Stimulated activated CD8-positive, alpha-beta memory T cell treated with anti-CD3 and anti-CD28 coated beads, Interleukin-15, amount 100 ng/mL, for 24 hours (primary cell): ENCODE results near the gene POM121.
"Not testable (repeated sequence)": the region's sequence is repeated elsewhere in the genome, so short reads cannot be mapped to it uniquely, and the experiment has no call there.

ENCODE experiments used
- DNase-seq: peaks from one replicate; pipeline ENCODE4 v3.0.0-alpha.2; 2020; ENCODE audit warnings: low read depth

POM121 gene

DNA sequence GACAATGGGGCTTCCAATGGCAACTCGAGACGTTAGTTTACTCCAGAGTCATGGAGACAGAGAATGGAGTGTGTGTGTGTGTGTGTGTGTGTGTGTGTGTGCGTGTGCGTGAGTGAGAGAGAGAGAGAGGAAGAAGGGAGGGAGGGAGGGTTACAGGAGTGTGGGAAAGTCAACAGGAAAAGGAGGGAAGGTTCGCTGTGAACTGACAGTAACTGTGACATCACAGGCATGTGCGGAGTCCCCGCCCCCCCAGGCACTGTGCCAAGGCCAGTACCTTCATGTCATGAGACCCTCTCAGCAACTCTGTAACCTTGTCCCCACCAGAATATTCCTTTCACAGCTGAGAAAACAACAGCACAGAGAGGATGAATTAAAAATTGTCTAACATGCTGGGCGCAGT lies 72.6 kb downstream of the POM121 start:
- DNase-seq = not testable (repeated sequence)

DNA sequence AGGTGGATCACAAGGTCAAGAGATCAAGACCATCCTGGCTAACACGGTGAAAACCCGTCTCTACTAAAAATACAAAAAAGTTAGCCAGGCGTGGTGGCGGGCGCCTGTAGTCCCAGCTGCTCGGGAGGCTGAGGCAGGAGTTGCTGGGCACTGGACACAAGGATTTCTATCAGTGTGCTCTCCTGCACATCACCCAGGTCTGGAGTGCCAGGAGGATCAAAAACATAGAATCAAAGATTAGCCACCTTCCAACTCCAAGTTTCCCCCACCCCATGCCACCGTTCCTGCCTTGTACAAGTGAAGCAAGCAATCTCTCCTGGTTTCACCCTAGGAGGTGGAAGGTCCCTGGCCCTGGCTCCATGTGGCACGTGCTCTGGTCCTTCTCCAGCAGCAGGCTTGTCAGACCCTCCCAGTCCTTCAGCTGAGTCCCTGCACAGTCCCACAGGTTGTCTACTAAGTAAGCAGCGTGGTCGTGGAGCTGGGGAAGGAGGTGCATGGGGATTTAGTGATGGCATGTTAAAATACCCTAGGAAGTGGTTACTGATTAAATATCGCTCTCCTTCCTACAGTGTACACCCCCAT lies 73.1 kb downstream of the POM121 start:
- DNase-seq = not testable (repeated sequence)
